Measurements from ENCODE around the gene VCAN. TPM values are rescaled to one million over a fixed set of nuclear protein-coding genes. Genes with fewer than 3 reads are reported as not detected.
A peak's percentile ranks its signal among the peaks of the same experiment; 100 is the strongest.

Gene VCAN
- total and polyA plus RNA-seq, 4 donors = 0.97 to 15.6 (median 4.8) TPM

- peak overlapping the region; percentile 6 to 57 for H3K27ac ChIP-seq (ENCODE audit: low read depth in 1 of 2, low read length in 2 of 2)
- H3K4me1 ChIP-seq (ENCODE audit: control insufficient read depth in 4 of 4, insufficient read depth in 4 of 4, low read length in 3 of 4) = peaks cover 0 to 6% (median 4%) of the 10 kb centered on the region in 4 donors
- no peak overlapping the region for H3K9ac ChIP-seq (ENCODE audit: low read depth in 1 of 2, low read length in 2 of 2)
- H3K27me3 ChIP-seq (ENCODE audit: control insufficient read depth in 4 of 4, insufficient read depth in 4 of 4, low read length in 3 of 4) = peaks cover 0 to 6% (median 0%) of the 10 kb centered on the region in 4 donors
- DNase-seq (ENCODE audit: low spot score) = no peak
- TF ChIP-seq ZBTB33 (IDR thresholded peaks at IDR 0.05) (no peak), SP1 (IDR thresholded peaks at IDR 0.05) (no peak), HNF4A (conservative IDR thresholded peaks at IDR 0.05) (no peak), RXRA (IDR thresholded peaks at IDR 0.05) (no peak), MAX (IDR thresholded peaks at IDR 0.05) (no peak), TAF1 (conservative IDR thresholded peaks at IDR 0.05) (no peak), FOXA2 (IDR thresholded peaks at IDR 0.05) (no peak), REST (IDR thresholded peaks at IDR 0.05) (no peak), NR2F2 (IDR thresholded peaks at IDR 0.05) (no peak), RAD21 (IDR thresholded peaks at IDR 0.05) (no peak), JUND (IDR thresholded peaks at IDR 0.05) (no peak), ATF3 (IDR thresholded peaks at IDR 0.05) (no peak), CTCF (IDR thresholded peaks at IDR 0.05; ENCODE audit: low read depth, low read length, missing input control) (no peak), EGR1 (IDR thresholded peaks at IDR 0.05; ENCODE audit: low read depth in 2 of 2) (no peak), GABPA (IDR thresholded peaks at IDR 0.05 in 1 of 2, conservative IDR thresholded peaks at IDR 0.05 in 1 of 2) (no peak), YY1 (IDR thresholded peaks at IDR 0.05) (no peak), FOXA1 (IDR thresholded peaks at IDR 0.05) (no peak), HNF4G (IDR thresholded peaks at IDR 0.05) (no peak)
- 52% methylated on average over 5 of the region's 5 CpGs for WGBS
- H3K9me3 ChIP-seq (ENCODE audit: control insufficient read depth in 4 of 4, low read length in 3 of 4) = peaks cover 0 to 8% (median 1%) of the 10 kb centered on the region in 4 donors
- no peaks in the 10 kb centered on the region for H3K36me3 ChIP-seq (ENCODE audit: control insufficient read depth in 4 of 4, insufficient read depth in 3 of 4, low read depth in 1 of 4, low read length in 3 of 4)
- H3K4me3 ChIP-seq (ENCODE audit: low read depth in 1 of 3, low read length in 3 of 3) = no peak overlapping the region
Observed at GRCh38 chr5:83562791-83563557, 91.4 kb downstream of the VCAN start.

Data from liver (tissue), 9 donors.